Islet of Langerhans (tissue), 1 donor: Measurements from ENCODE around the gene GLYATL3.

Experiments
- FAIRE-seq: peaks from one replicate; lab custom pipeline; 2011; peaks lifted over from hg19 to GRCh38; lab: Jason Lieb, UNC

Gene GLYATL3

DNA sequence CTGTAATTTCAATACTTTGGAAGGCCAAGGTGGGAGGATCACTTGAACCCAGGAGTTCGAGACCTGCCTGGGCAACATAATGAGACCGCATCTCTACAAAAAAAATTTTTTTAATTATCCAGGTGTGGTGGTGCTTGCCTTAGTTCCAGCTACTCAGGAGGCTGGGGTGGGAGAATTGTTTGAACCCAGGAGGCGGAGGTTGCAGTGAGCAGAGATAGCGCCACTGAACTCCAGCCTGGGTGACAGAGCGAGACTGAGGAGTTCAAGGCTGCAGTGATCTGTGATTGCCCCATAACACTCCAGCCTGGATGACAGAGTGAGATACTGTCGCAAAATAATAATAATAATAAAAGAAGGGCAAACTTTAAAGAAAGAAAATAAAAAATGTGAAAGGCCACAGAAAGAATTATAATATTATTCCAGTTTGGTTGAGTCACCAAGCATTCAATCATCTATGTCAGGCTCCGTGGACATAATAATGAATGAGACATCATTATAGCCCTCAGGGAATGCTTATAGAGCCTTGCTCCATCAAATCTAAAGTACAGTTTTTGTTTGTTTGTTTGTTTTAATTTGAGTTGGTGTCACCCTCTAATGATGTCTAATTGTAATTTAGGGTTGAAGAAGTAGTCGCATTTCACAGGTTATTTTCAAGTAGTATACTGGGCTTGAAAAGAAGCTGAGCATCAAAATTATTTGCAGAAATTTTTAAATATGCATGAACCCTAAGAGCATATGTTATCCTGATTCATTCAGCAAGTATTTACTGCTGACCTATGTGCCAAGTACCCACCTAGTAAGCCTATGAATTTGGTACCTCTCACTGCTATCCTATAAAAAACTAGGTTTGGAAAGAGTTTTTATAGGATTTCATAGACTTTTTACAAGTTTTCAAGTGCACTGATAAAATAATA is 15.1 kb downstream of the GLYATL3 start:
- FAIRE-seq, result no peak

DNA sequence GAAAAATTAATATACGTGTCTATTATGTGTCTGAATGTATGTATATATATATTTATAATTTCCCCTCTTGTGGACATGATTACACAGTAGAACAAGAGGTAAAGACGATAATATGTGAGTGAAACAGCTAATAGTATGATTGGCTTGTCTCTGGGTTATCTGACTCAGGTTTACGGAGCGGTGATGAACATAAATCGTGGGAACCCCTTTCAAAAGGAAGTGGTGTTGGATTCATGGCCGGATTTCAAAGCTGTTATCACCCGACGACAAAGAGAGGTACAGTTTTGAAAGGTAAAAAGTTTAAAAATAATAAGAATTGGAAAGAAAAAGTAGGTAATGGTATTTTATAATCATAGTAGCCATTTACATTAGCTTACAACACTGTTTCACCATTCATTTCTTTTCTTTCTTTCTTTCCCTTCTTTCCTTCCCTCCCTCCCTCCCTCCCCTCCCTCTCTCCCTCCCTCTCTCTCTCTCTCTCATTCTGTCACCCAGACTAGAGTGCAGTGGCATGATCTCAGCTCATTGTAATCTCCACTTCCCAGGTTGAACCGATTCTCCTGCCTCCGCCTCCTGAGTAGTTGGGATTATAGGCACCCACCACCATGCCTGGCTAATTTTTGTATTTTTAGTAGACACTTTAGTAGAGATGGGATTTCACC is 15.9 kb downstream of the GLYATL3 start:
- no peak for FAIRE-seq

- no peak for FAIRE-seq
Measured at GRCh38 chr6:49516147-49516505, 16.4 kb downstream of the GLYATL3 start.

- no peak for FAIRE-seq
Measured at GRCh38 chr6:49517919-49518318, 18.2 kb downstream of the GLYATL3 start.

DNA sequence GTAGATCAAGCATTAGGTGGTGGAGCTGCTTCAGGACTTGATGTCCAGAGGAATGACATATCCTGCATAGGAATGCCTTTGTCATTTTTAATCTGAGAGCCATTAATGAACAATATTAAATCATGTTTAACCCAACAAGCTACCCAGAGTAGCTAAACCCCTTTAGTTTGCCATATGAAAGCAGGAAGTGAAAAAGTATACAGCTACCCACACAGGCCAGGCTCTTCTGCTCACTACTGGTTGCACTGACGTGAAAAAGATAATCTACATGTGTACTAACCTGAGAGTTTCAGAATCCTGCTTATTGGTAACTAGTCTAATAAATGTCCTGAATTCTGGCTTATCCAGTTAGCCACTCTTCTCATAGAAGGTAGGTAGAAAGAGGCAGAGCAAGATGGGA is 19.9 kb downstream of the GLYATL3 start:
- FAIRE-seq, result no peak

DNA sequence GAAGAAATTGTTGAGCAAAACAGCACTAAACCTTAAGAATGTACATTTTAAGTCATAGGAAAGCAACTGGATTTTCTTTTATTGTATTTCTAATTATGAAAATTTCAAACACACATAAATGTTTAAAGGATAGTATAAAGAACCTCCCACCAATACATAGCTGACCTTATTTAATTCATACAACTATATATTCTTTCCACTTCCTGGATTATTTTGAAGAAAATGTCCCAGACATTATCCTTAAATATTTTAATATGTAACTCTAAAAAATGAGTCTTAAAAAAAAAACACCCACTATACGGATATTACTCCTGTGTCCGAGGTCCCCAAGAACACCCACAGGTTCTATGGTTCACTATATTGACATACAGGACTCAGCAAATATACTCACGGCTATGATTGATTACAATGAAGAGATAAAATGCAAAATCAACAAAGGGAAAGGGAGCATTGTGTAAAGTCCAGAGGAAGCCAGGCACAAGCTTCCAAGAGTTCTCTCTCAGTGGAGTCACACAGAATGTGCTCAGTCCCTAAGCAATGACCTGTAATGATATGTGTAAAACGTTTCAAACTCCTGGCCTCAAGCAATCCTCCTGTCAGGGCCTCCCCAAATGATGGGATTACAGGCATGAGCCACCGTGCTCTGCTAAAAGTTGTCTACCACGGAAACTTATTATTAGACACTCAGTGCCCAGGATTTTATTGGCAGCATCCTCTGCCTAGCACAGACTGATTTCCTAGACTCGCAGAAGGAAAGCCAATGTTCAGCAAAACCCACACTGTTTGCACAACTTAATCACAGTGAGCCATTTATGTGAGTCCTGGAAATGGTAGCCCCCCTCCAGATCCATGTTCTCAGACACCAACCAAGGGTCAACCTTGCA is 23.2 kb downstream of the GLYATL3 start:
- FAIRE-seq, result no peak

GRCh38 chr6:49523901-49524300 is 24.2 kb downstream of the GLYATL3 start:
- no peak for FAIRE-seq

GRCh38 chr6:49524541-49524940 is 24.8 kb downstream of the GLYATL3 start:
- FAIRE-seq, result no peak

- FAIRE-seq, result no peak
Measured at GRCh38 chr6:49526598-49526997, 26.9 kb downstream of the GLYATL3 start.

DNA sequence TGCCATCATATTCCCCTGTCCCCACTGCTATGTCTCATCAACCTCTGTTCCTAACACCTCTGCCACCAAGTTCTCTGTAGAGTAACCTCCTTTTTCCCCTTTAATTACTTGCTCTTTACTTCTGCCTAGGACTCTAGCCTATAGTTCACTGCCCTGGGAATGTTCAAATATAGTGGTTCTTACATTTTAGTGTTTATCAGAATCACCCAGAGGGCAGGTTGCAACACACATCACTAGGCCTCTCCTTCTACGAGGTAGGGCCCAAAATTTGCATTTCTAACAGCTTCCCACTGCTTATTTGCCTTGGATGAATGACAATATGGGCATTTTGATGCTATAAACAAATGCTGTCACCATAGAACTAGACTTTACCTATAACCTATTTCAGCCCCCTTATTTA is 27.6 kb downstream of the GLYATL3 start:
- FAIRE-seq, result no peak

DNA sequence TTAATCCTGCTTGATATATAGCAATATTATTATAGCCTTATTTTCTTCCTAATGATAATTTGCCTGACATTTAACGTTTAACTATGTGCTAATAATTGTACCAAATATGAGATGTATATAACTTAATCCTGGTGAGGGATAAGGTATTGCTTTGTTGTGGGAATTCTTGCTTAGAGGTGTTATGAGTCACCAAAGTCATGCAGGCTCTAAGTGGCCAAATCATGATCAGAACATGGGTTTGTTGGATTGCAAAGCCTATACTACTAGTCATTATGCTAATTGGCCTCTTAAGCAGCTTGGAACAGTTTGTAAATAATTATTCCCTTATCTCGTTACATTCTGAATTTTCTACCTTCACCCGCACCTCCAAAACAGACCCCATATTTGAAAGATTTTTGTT is 28.8 kb downstream of the GLYATL3 start:
- no peak for FAIRE-seq

GRCh38 chr6:49530141-49530776 is 30.5 kb downstream of the GLYATL3 start:
- FAIRE-seq, result no peak

- FAIRE-seq, result peak; percentile 99
Measured at GRCh38 chr6:49531774-49532569, 32.2 kb downstream of the GLYATL3 start.

GRCh38 chr6:49535795-49536194 is 36.1 kb downstream of the GLYATL3 start:
- no peak for FAIRE-seq

- no peak for FAIRE-seq
Measured at GRCh38 chr6:49539102-49539501, 39.4 kb downstream of the GLYATL3 start.

DNA sequence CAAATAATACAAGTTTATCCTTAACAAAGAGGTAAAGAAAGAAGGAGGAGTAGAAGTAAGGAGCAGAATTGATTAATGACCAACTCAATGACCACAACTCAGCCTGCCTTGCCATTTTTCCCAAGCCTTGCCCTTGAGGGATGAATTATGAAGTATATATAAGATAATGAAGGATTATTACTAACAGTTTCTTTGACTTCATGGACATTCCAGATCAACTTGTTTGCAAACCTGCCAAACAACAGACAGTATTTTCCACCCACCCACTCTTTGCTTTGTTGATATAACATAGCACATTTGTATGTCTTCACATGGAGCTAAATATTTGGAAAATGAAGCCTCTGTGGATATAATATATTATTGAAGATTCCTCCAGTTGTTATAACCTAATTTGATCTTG is 40.9 kb downstream of the GLYATL3 start:
- FAIRE-seq, result no peak

- FAIRE-seq, result peak; percentile 62
Measured at GRCh38 chr6:49541210-49541724, 41.5 kb downstream of the GLYATL3 start.

- FAIRE-seq, result no peak
Measured at GRCh38 chr6:49541936-49542335, 42.2 kb downstream of the GLYATL3 start.

DNA sequence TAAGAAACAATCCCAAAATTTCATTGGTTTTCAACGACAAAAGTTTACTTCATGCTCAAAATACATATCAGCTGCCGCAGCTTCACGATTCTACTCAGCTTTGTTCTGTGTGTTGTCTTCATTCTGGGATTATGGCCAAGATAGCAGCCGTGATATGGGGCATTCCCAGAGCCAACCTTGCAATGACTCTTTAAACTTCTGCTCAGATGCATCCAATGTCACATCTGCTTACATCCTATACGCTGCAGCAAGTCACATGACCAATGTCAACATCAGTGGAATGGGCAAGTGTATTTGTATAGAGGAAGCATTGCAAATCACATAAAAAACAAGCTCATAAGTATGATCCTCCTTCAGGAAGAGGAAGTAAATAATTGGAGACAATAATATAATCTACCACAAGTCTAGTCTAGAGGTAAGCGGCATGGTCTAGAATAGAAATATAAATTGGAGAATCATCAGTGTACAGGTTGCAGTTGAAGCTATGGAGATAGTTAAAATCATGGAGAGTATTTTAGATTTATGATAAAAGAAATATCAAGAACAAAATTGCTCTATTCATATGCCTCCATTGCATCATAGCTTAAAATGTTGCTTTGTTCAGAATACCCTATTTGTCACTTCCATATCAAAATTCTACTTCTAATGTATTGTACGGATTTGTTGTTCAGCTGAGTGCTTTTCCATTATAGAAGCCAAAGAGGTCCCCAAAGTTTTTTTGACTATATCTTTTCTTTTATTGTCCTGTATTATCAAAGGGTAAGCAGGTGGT is 43.5 kb downstream of the GLYATL3 start:
- no peak for FAIRE-seq

- no peak for FAIRE-seq
Measured at GRCh38 chr6:49546331-49546730, 46.6 kb downstream of the GLYATL3 start.
